Activated naive CD8-positive, alpha-beta T cell treated with anti-CD3 and anti-CD28 coated beads, Interleukin-2, amount 10 ng/mL, durations not matched to agents 7 days and 5 days (primary cell): ENCODE results near the gene CHTF8. TPM values are rescaled to one million over a fixed set of nuclear protein-coding genes. Genes with fewer than 3 reads are reported as not detected.

ENCODE experiments used
- ATAC-seq: fragments of 150-1000 bp; cut with Tn5 transposase; one replicate; pipeline ENCODE4 v1.10.0; 2021; ENCODE audit warnings: low read depth, moderate library complexity
- POLR2A ChIA-PET: fragments of 350-600 bp; sonication (Branson Sonifier 250); formaldehyde crosslinking; loops from one replicate; lab custom pipeline; 2021; ENCODE audit warnings: antibody characterized with exemption; lab: Charles Lee
- DNase-seq: peaks from one replicate; pipeline ENCODE4 v3.0.0; 2021
- H3K27ac Mint-ChIP-seq: one replicate; pipeline ENCODE4 v1.8.0; 2022; ENCODE audit warnings: mild to moderate bottlenecking, mixed read lengths
- H3K27me3 Mint-ChIP-seq: one replicate; pipeline ENCODE4 v1.8.0; 2022; ENCODE audit warnings: mild to moderate bottlenecking, moderate library complexity, mixed read lengths
- H3K36me3 Mint-ChIP-seq: one replicate; pipeline ENCODE4 v1.8.0; 2021; ENCODE audit warnings: mild to moderate bottlenecking, mixed read lengths
- H3K4me1 Mint-ChIP-seq: one replicate; pipeline ENCODE4 v1.8.0; 2021; ENCODE audit warnings: mixed read lengths
- H3K4me3 Mint-ChIP-seq: one replicate; pipeline ENCODE4 v1.8.0; 2022; ENCODE audit warnings: mild to moderate bottlenecking, moderate library complexity, mixed read lengths
- H3K9me3 Mint-ChIP-seq: one replicate; pipeline ENCODE4 v1.8.0; 2021; ENCODE audit warnings: mixed read lengths
- total RNA-seq, 2 experiments: library from RNA; stranded (reverse); gene quantifications; one replicate each; pipeline ENCODE4 v1.2.3, GENCODE V29; 2021

Gene CHTF8
- total RNA-seq, 2 experiments from 2014 or later, result 126 to 132 TPM

DNA sequence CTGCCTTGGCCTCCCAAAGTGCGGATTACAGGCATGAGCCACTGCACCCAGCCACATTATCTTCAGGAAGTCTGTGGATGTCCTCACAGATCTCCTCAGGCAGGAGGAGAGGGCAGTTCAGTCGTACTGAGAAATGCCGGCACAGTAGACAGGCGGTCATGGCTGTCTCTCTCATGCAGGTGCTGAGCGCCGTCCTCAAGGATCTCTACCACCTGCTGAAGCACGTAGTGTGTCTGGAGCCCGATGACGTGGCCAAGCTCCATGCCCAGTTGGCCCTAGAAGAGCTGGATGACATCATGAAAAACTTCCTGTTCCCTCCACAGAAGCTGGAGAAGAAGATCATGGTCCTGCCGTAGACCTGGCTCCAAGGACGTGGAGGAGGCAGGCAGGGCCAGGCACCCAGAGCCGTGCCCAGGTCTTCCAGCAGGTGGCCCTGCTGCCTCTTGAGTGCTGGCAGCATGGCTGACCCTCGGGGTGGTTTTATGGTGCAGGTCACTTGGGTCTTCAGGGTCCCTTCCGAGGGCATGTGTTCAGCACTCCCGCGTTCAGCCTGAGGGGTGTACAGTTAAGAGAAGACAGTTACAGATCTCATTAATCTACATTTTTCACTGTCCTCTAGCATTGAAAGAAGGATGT is 49.0 kb downstream of the CHTF8 start:
- POLR2A ChIA-PET, result no interaction called here
- Mint-ChIP-seq H3K36me3 (peaks cover 3% of the 10 kb centered on the region), H3K4me1 (peaks cover 9% of the 10 kb centered on the region), H3K27ac (no peak overlapping the region), H3K4me3 (no peak overlapping the region), H3K9me3 (no peaks in the 10 kb centered on the region), H3K27me3 (no peaks in the 10 kb centered on the region)
- DNase-seq, result no peak
- no peak for ATAC-seq

DNA sequence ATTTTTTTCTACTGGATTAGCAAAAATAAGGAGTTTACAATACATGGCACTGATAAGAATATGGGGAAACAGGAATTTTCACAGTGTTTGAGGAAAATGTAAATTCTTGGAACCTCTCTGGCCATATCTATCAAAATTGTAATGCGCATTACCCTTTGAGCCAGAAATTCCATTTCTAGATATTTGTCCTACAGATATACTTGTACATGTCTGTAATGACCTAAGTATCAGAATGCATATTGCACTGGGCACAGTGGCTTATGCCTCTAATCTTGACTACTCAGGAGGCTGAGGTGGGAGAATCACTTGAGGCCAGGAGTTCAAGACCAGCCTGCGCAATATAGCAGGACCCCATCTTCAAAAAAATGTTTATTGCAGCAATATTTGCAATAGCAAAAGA is 52.7 kb downstream of the CHTF8 start:
- no peak overlapping the region for H3K27ac Mint-ChIP-seq
- H3K4me3 Mint-ChIP-seq, result no peak overlapping the region
- no peaks in the 10 kb centered on the region for H3K9me3 Mint-ChIP-seq
- no peaks in the 10 kb centered on the region for H3K36me3 Mint-ChIP-seq
- POLR2A ChIA-PET, result no interaction called here
- ATAC-seq (no peak), DNase-seq (no peak)
- no peaks in the 10 kb centered on the region for H3K4me1 Mint-ChIP-seq
- H3K27me3 Mint-ChIP-seq, result no peaks in the 10 kb centered on the region

DNA sequence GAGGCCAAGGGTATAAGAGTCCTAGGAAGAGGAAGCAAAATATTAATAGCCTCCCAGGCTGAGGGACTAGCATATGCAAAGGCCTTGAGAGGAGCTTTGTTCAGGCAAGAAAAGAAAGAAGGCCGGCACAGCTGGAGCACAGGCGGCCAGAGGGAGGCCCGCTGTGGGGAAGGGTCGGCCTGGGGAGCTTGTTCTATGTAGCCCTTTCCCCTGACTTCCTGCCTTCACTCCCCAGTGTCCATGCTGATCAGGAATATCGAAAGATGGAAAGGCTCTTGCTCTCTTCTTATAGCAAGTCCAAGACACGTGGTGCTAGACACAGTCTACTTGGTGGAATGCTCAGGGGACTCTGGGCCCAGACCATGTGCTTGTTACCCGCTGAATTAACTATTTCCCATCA is 54.3 kb downstream of the CHTF8 start:
- H3K27me3 Mint-ChIP-seq, result no peaks in the 10 kb centered on the region
- no peaks in the 10 kb centered on the region for H3K4me1 Mint-ChIP-seq
- no peak overlapping the region for H3K4me3 Mint-ChIP-seq
- H3K27ac Mint-ChIP-seq, result no peak overlapping the region
- POLR2A ChIA-PET, result no interaction called here
- ATAC-seq (no peak), DNase-seq (no peak)
- H3K36me3 Mint-ChIP-seq, result no peaks in the 10 kb centered on the region
- H3K9me3 Mint-ChIP-seq, result no peaks in the 10 kb centered on the region

DNA sequence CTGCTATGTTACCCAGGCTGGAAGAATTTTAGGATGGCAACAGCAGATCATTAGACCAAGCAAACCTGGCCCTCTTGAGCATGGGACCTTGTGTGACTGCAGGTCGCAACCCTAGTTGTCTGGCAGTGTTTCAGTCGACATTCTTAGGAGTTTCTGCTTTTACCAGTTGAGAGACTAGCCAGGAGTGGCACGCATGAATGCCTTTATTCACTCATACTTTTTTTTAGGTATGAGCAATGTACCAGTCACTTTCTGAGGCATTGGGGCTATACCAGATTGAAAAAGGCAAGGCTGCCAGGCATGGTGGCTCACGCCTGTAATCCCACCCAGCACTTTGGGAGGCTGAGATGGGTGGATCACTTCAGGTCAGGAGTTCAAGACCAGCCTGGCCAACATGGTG is 55.1 kb downstream of the CHTF8 start:
- Mint-ChIP-seq H3K27me3 (no peaks in the 10 kb centered on the region), H3K36me3 (no peaks in the 10 kb centered on the region), H3K9me3 (no peaks in the 10 kb centered on the region), H3K4me1 (no peaks in the 10 kb centered on the region), H3K4me3 (no peak overlapping the region), H3K27ac (no peak overlapping the region)
- no peak for DNase-seq
- no peak for ATAC-seq
- POLR2A ChIA-PET, result no interaction called here

DNA sequence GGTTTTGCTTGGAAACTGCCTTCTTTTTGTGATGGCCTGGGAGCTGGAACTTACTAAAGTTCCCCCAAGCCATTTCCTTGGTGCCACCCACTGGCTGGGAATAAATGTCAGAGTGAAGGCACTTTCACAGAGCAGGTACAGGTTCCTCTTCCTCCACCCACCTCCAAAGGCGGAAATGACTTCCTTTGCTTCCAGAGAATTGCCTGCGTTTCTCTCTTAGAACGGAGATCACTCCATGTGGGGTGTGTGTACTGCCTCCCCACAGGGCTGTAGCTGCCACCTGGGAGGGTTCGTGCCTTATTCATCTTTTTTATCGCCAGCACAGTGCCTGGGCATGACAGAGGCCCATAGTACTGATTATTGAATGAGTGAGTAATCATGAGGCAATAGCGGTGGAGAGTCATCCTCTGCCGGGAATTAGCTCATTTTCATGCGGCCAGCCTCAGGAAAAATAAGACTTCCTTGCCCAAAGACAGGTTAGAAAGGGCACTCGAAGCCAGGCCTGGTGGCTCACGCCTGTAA is 59.1 kb downstream of the CHTF8 start:
- Mint-ChIP-seq H3K27me3 (no peaks in the 10 kb centered on the region), H3K4me3 (no peak overlapping the region), H3K9me3 (no peaks in the 10 kb centered on the region), H3K4me1 (no peaks in the 10 kb centered on the region), H3K27ac (no peak overlapping the region), H3K36me3 (no peaks in the 10 kb centered on the region)
- ATAC-seq (no peak), DNase-seq (no peak)
- POLR2A ChIA-PET, result interaction anchor here (0.6 kb wide), 1 partner anchor 74 kb away, joined by 3 read pairs; no protein-coding TSS in a partner anchor

DNA sequence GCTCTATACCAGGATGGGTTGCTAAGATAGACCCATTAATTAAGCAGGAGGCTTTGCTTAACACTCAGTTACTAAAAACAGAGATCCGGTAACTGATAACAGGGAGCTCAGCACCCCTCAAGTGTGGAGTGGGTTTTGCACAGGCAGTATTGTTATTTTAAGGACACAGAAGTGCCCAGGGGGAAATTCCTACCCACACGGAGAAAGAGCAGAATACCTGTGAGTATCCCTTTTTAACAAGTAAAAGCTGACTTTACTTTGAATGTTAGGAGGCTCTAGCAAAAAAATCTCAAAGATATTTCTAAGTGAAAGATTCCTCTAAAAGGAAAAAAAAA is 59.8 kb downstream of the CHTF8 start:
- ATAC-seq (no peak), DNase-seq (no peak)
- H3K27ac Mint-ChIP-seq, result no peak overlapping the region
- H3K4me1 Mint-ChIP-seq, result no peaks in the 10 kb centered on the region
- POLR2A ChIA-PET, result no interaction called here
- H3K36me3 Mint-ChIP-seq, result no peaks in the 10 kb centered on the region
- H3K27me3 Mint-ChIP-seq, result no peaks in the 10 kb centered on the region
- no peaks in the 10 kb centered on the region for H3K9me3 Mint-ChIP-seq
- H3K4me3 Mint-ChIP-seq, result no peak overlapping the region

DNA sequence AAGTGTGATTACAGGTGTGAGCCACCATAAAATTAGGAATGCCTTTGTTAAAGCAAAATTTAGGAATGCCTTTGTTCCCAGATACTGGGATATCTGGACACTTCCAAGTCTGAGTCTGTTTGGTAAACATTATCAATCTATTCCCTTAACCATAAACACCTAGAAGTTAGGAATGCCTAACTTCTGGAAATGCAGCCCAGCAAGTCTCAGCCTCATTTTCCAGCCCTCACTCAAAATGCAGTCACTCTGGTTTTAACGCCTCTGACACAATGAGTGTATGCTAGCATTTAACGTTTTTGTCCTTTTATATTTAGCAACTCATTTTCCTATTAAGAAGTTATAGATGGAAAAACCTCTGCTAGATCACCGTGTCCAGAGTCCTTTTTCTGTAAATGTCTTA is 61.4 kb downstream of the CHTF8 start:
- H3K4me3 Mint-ChIP-seq, result no peak overlapping the region
- H3K27ac Mint-ChIP-seq, result no peak overlapping the region
- H3K4me1 Mint-ChIP-seq, result no peaks in the 10 kb centered on the region
- H3K27me3 Mint-ChIP-seq, result no peaks in the 10 kb centered on the region
- ATAC-seq, result no peak
- POLR2A ChIA-PET, result no interaction called here
- H3K9me3 Mint-ChIP-seq, result no peaks in the 10 kb centered on the region
- H3K36me3 Mint-ChIP-seq, result no peaks in the 10 kb centered on the region
- no peak for DNase-seq

DNA sequence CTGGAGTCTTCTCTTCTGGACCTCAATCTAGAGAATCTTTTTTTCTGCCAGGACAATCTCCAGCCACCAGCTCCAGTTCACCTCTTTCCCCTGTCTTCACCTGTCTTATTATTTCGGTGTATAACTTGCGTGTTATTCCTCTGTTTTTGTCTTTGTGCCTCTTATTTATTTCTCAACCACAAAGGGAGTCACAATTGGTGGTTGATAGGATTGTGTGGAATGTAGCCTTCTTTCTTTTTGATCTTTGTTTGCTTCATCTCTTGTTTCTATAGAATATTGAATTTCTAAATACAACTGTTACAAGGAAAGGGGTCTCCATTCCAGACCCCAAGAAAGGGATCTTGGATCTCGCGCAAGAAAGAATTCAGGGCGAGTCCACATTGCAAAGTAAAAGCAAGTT is 62.9 kb downstream of the CHTF8 start:
- Mint-ChIP-seq H3K9me3 (no peaks in the 10 kb centered on the region), H3K27me3 (no peaks in the 10 kb centered on the region), H3K4me1 (no peaks in the 10 kb centered on the region), H3K4me3 (no peak overlapping the region), H3K27ac (no peak overlapping the region), H3K36me3 (no peaks in the 10 kb centered on the region)
- no peak for DNase-seq
- ATAC-seq, result no peak
- POLR2A ChIA-PET, result no interaction called here

Other genes with a start within 250 kb of the CHTF8 start
- 1 to 10 TPM; 1.2 to 1.6 TPM for gene HAS3, start 26.9 kb downstream of the CHTF8 start, total RNA-seq
- 10 to 100 TPM; 40.5 to 41.4 TPM for gene UTP4, start 61 bp upstream of the CHTF8 start, total RNA-seq
- 10 to 100 TPM; 19.1 to 24.1 TPM for gene SNTB2, start 54.6 kb upstream of the CHTF8 start, total RNA-seq
- 10 to 100 TPM; 38.6 to 41.8 TPM for gene VPS4A, start 178.8 kb upstream of the CHTF8 start, total RNA-seq
- 10 to 100 TPM; 12.6 to 14.5 TPM for gene PDF, start 198.0 kb upstream of the CHTF8 start, total RNA-seq
- 10 to 100 TPM; 42.5 to 43.9 TPM for gene COG8, start 207.0 kb upstream of the CHTF8 start, total RNA-seq
- gene NIP7, start 207.2 kb upstream of the CHTF8 start, total RNA-seq, result 10 to 100 TPM; 30.7 to 39.5 TPM
- gene TMED6, start 219.2 kb upstream of the CHTF8 start, total RNA-seq, result 1 to 10 TPM; 2.1 to 2.2 TPM